Daoy (cell line): ENCODE measurements around the gene BAZ1B. TPM values are rescaled to one million over a fixed set of nuclear protein-coding genes. Genes with fewer than 3 reads are reported as not detected.
"Not testable (repeated sequence)": the region's sequence is repeated elsewhere in the genome, so short reads cannot be mapped to it uniquely, and the experiment has no call there.

Experiments
- DNase-seq: peaks from one replicate; pipeline ENCODE4 v3.0.0-alpha.2; 2015; ENCODE audit warnings: low read depth
- total RNA-seq: library from RNA; depleted of rRNA; stranded (reverse); fragments of >200 nt; shearing (Covaris generic); gene quantifications from 2 replicates; pipeline ENCODE4 v1.2.3, GENCODE V29; 2014; rRNA removed

The BAZ1B gene
- 133 and 169 TPM in 2 replicates for total RNA-seq

DNA sequence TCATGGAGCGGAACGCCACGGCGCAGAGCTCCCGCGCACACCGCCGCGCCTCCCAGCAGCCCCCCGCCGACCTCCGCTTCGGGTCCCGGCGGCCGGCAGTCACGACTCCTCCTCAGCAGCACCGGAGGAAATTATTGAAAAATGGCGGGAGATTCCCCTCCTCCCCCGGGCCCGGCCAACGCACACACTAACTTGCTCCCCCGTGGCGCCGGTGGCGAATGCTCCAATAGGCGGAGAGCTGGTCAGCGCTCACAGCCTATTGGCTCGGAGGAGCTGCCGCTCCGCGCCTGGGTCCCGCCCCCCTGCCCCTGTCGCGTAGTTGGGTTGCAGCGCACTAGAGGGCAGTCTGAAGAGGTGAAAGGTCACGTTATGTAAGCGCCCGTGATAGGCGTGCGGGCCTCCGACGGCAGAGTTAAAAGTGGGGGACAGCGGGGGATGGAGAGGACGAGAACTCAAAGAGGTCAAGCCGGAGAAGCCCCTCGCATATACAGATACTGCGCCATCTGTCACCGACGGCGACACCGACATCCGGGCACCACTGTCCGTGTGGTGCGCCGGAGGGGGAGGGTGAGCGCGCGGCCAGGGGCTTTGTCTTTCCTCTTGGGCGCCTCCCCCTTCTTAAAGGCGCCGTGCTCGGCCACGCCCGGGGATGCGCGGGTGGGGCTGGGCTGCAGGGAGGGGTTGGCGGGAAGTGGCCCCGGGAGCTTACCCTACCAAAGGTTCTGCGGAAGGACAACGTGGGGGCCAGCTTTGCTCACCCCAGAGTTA is at the start of gene BAZ1B:
BAZ1B (minus strand) TSS at position 189 of the 768 bp plus-strand sequence. CDS start 360 bp downstream, outside the sequence.
- peak; percentile 100 for DNase-seq

DNA sequence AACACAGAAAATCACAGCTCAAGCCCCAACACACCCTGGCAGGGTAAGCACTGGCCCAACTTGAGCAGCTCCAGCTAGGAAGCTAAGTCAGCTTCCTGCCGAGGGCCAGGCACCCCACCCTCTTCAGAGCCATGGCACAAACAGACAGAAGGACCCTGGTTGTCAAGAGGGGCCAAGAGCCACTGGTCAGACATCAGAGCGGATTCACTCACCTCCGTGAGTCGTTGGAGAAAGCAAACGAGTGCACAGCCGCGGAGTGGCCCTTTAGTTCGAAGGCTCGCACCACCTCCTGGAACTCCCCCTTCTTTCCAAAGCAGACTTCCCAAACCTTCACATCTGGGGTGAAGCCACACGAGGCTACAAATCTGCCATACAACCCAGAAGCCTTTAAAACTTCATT is 48.9 kb upstream of the BAZ1B start:
- DNase-seq, result no peak

- no peak for DNase-seq
Observed at GRCh38 chr7:73570521-73570920, 48.4 kb upstream of the BAZ1B start.

GRCh38 chr7:73569042-73569608 is 47.0 kb upstream of the BAZ1B start:
- DNase-seq, result no peak

GRCh38 chr7:73567846-73568685 is 46.0 kb upstream of the BAZ1B start:
- peak; percentile 35 for DNase-seq

- DNase-seq, result no peak
Observed at GRCh38 chr7:73567140-73567539, 45.0 kb upstream of the BAZ1B start.

GRCh38 chr7:73566431-73566830 is 44.3 kb upstream of the BAZ1B start:
- not testable (repeated sequence) for DNase-seq

GRCh38 chr7:73565675-73566340 is 43.7 kb upstream of the BAZ1B start:
- peak; percentile 30 for DNase-seq

DNA sequence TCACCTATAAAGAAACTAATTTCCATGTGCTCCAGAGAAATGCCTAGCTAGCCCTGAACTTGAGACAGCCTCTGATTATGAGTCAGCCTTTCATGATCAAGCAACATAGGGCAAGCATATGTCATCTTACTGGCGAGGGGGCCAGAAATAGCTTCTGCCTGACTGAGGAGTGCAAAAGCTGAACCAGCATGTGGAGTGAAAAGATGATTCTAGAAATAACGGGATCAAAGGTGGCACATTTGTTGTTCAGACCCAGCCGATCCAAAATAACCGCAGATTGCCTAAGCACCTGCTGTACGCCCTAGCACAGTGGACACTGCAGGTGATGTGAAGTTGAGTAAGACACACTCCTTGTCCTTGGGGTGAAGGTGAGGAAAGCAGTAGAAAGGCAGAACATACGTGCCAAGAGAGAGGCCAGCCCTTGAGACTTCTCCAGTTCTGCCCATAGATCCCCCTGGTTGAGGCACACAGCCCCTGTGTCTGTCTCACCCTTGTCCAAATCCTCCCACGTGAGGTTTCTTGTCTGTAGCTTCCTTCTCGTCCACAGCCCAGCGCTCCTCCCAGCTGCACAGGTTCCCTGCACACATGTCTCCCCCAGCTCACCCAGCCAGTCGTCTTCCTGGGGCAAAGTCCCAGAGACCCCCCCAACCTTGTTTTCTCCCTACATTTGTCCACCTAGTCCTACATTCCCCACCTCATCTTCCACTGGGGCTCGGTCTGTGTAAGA is 38.2 kb upstream of the BAZ1B start:
- peak; percentile 88 for DNase-seq

- peak; percentile 90 for DNase-seq
Observed at GRCh38 chr7:73557397-73558257, 35.5 kb upstream of the BAZ1B start, which contains the start of gene BCL7B. Gene BCL7B, minus strand, starts transcription at chr7:73557690. Its CDS starts 112 bp downstream, at chr7:73557578.

DNA sequence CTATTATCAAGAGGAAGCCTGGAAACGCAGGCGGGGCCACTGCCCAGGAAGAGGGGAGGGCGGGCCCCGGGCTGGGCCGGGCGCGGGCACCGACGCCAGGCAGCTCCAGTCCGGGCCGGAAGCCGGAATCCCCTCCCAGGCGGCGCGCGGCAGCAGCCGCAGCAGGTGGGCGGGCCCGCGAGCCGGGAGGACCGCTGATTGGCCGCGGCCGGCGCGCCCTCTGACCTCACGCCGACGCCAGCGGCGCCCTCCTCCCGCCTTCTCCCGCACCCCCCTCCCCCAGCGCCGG is 35.0 kb upstream of the BAZ1B start:
- peak; percentile 100 for DNase-seq

GRCh38 chr7:73556208-73557107 is 34.4 kb upstream of the BAZ1B start:
- DNase-seq, result no peak

DNA sequence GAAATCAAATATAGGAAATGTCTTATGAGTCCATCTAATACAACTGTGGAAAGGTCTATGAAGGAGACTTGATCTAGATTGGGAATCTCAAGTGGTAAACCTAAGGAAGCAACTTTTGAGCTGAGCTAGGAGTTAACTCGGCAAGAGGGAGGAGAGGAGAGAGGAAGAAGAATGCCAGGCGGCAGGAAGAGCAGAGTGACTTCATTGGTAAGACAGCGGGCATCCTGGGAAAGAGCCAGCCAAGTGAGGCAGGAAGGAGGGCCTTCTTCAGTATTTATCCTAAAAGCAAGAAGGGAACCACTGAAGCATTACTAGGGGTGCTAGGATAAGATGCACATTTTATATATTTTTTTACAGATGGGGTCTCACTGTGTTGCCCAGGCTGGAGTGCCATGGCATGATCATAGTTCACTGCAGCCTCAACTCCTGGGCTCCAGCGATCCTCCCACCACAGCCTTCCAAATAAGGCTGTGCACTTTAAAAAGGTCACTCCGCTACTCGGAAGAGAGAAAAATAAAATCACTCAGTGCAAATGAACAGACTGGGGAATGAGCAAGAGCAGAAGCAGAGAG is 33.4 kb upstream of the BAZ1B start:
- DNase-seq, result no peak

GRCh38 chr7:73550093-73550492 is 28.0 kb upstream of the BAZ1B start:
- not testable (repeated sequence) for DNase-seq

DNA sequence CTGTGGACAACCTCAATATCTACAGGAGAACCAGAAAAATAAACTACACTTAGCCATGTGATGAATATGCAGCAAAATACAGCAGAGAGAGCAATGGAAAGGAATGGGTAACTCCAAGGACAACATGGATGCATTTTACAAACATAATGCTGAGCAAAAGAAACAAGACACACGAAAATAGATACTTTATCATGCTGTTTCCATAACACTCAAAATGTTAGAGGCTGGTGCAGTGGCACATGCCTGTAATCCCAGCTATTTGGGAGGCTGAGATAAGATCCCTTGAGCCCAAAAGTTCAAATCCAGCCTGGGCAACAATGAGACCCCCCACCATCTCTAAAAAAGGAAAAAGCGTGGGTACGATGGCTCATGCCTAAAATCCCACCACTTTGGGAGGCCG is 27.1 kb upstream of the BAZ1B start:
- no peak for DNase-seq

DNA sequence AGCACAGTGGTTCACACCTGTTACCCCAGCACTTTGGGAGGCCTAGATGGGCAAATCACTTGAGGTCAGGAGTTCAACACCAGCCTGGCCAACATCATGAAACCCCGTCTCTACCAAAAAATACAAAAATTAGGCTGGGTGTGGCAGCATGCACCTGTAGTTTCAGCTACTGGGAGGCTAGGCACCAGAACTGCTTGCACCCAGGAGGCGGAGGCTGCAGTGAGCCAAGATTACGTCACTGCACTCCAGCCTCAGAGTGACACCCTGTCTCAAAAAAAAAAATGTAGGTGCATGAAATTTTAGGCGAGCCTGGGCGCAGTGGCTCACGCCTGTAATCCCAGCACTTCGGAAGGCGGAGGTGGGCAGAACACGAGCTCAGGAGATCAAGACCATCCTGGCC is 25.7 kb upstream of the BAZ1B start:
- no peak for DNase-seq

GRCh38 chr7:73544678-73545077 is 22.6 kb upstream of the BAZ1B start:
- no peak for DNase-seq

- no peak for DNase-seq
Observed at GRCh38 chr7:73541722-73542121, 19.6 kb upstream of the BAZ1B start.

DNA sequence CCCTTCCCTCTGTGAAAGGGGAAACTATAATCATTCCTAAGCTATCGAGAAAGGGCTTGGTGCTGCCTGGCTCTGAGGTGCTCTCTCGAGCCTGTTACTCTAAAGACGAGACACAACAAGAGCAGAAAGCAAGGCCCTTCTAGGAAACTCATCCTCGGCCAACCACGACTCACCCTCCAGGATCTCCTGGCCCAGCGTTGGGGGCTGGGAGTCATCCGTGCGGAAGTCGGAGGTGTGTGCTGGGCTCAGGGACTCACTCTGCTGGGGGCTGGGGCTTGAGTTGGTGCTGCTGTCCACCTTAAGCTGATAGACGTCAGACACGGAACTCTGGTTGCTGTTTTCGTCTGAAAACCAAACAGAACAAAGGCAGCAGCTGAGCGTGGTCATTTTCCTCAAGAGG is 17.6 kb upstream of the BAZ1B start:
- no peak for DNase-seq
